Ectodermal cell (in vitro differentiated cells): ENCODE data around the gene UBXN2A.
"Not testable (repeated sequence)": the region's sequence is repeated elsewhere in the genome, so short reads cannot be mapped to it uniquely, and the experiment has no call there.

Experiments used
- H3K27ac ChIP-seq: 2 replicates; pipeline ENCODE4 v1.7.0; 2013; ENCODE audit warnings: mild to moderate bottlenecking, low read depth, low read length; ENCODE audit not compliant: insufficient read depth, poor library complexity, severe bottlenecking
- H3K27me3 ChIP-seq: 2 replicates; pipeline ENCODE4 v1.7.0; 2013; ENCODE audit warnings: mild to moderate bottlenecking, low read length; ENCODE audit not compliant: insufficient read depth, control insufficient read depth, poor library complexity, severe bottlenecking
- H3K36me3 ChIP-seq: one replicate; pipeline ENCODE4 v1.7.0; 2013; ENCODE audit warnings: low read length; ENCODE audit not compliant: control insufficient read depth, insufficient read depth
- H3K4me1 ChIP-seq: one replicate; pipeline ENCODE4 v1.7.0; 2013; ENCODE audit warnings: low read length; ENCODE audit not compliant: control insufficient read depth, insufficient read depth
- H3K4me3 ChIP-seq: 2 replicates; pipeline ENCODE4 v1.7.0; 2013; ENCODE audit warnings: low read depth, low read length, control low read depth; ENCODE audit not compliant: insufficient read depth
- H3K9me3 ChIP-seq: 2 replicates; pipeline ENCODE4 v1.7.0; 2013; ENCODE audit warnings: mild to moderate bottlenecking, low read length, moderate library complexity; ENCODE audit not compliant: control insufficient read depth
- WGBS, 2 experiments: methylation state at CpG; one replicate each; pipeline ENCODE4 v1.1.7; 2013; ENCODE audit warnings: missing lambda C conversion rate in 2 of 2; 5-methylcytosine and 5-hydroxymethylcytosine counted together

Gene UBXN2A

DNA sequence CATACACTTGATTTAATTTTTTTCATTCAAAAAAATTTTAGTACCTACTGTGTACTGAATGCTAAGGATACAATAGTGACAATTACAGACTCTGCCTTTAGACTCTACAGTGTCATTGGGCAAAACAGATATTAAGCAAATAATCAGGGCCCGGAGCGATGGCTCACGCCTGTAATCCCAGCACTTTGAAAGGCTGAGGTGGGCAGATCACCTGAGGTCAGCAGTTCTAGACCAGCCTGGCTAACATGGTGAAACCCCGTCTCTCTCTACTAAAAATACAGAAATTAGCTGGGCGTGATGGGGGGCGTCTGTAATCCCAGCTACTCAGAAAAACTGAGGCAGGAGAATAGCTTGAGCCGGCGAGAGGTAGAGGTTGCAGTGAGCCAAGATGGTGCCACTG, 1.4 kb downstream of the UBXN2A start:
- H3K27ac ChIP-seq: no peak overlapping the region
- H3K36me3 ChIP-seq: peaks cover 5% of the 10 kb centered on the region
- peaks cover 6% of the 10 kb centered on the region for H3K4me1 ChIP-seq
- no peaks in the 10 kb centered on the region for H3K9me3 ChIP-seq
- WGBS, 2 experiments: 88 to 91% methylated on average over 8 of the region's 8 CpGs
- peaks cover 5% of the 10 kb centered on the region for H3K27me3 ChIP-seq
- H3K4me3 ChIP-seq: peak overlapping the region; percentile 70

DNA sequence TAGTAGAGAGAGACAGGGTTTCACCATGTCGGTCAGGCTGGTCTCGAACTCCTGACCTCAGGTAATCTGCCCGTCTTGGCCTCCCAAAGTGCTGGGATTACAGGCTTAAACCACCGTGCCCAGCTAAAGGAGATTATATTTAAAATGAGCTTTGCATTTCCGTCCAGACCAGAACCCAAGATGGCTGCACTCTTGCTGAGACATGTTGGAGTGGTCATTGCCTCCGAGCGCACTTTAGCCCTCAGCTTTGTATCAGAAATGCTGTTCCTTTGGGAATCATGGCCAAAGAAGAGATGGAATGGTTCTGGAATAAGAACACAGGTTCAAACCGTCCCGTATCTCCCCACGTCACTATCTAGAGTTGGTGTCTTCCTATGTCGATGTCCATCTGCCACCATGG, 3.4 kb downstream of the UBXN2A start:
- 93 to 96% methylated on average over 11 of the region's 11 CpGs for WGBS, 2 experiments
- H3K9me3 ChIP-seq: no peaks in the 10 kb centered on the region

GRCh38 chr2:23944527-23944926, 4.3 kb downstream of the UBXN2A start:
- WGBS, 2 experiments: 87 to 88% methylated on average over 1 of the region's 1 CpG
- Histone ChIP-seq H3K27me3 (no peaks in the 10 kb centered on the region), H3K9me3 (no peaks in the 10 kb centered on the region), H3K4me3 (no peak overlapping the region), H3K27ac (no peak overlapping the region), H3K4me1 (peaks cover 6% of the 10 kb centered on the region), H3K36me3 (peaks cover 5% of the 10 kb centered on the region)

More for the DNA sequence above, 3.4 kb downstream of the UBXN2A start:
- Histone ChIP-seq H3K27ac (no peak overlapping the region), H3K4me1 (peaks cover 6% of the 10 kb centered on the region), H3K4me3 (no peak overlapping the region), H3K27me3 (peaks cover 5% of the 10 kb centered on the region), H3K36me3 (peaks cover 5% of the 10 kb centered on the region)

GRCh38 chr2:23944976-23945375, 4.7 kb downstream of the UBXN2A start:
- Histone ChIP-seq H3K27ac (no peak overlapping the region), H3K4me1 (peaks cover 6% of the 10 kb centered on the region), H3K36me3 (peaks cover 5% of the 10 kb centered on the region), H3K4me3 (no peak overlapping the region), H3K27me3 (no peaks in the 10 kb centered on the region), H3K9me3 (no peaks in the 10 kb centered on the region)

DNA sequence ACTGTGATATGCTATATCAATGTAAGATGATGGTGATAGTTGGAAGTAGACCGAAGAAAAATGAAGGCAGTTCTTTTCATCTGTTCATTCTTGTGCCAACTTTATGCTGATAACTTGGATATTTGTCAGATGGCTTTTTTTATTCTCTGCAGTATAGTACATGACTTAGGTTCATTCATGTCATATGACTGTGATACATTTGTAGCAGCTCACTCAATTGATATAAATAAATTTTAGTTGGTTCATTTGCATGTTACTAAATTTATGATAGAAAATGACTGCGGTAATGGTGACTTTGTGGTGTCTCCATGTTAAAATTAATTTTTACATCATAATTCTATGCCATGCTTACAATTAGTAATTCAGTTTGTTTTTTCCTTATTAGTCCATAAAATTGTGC, 7.1 kb downstream of the UBXN2A start:
- Histone ChIP-seq H3K4me3 (no peak overlapping the region), H3K27ac (no peak overlapping the region), H3K27me3 (no peaks in the 10 kb centered on the region), H3K36me3 (peaks cover 5% of the 10 kb centered on the region), H3K4me1 (peaks cover 6% of the 10 kb centered on the region), H3K9me3 (no peaks in the 10 kb centered on the region)
- 97 to 100% methylated on average over 1 to 2 of the region's 2 CpGs for WGBS, 2 experiments

DNA sequence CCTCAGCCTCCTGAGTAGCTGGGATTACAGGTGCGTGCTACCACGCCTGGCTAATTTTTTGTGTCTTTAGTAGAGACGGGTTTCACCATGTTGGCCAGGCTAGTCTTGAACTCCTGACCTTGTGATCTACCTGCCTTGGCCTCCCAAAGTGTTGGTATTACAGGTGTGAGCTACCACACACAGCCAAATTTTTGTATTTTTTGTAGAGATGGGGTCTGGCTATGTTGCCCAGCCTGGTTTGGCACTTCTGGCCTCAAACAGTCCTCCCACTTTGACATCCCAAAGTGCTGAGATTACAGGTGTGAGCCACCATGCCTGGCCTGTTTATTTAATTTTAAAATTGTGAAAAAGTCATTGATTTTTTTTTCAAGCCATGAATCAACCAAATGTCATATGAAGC, 12.3 kb downstream of the UBXN2A start:
- H3K36me3 ChIP-seq, H3K27me3 ChIP-seq, H3K4me3 ChIP-seq, H3K4me1 ChIP-seq, H3K9me3 ChIP-seq, H3K27ac ChIP-seq: not testable (repeated sequence)
- WGBS, 2 experiments: 90 to 98% methylated on average over 3 of the region's 3 CpGs

GRCh38 chr2:23953625-23954024, 13.4 kb downstream of the UBXN2A start:
- Histone ChIP-seq H3K27me3 (no peaks in the 10 kb centered on the region), H3K4me1 (no peaks in the 10 kb centered on the region), H3K9me3 (no peaks in the 10 kb centered on the region), H3K4me3 (no peak overlapping the region), H3K27ac (no peak overlapping the region), H3K36me3 (no peaks in the 10 kb centered on the region)

GRCh38 chr2:23954325-23955014, 14.2 kb downstream of the UBXN2A start:
- no peaks in the 10 kb centered on the region for H3K27me3 ChIP-seq
- H3K36me3 ChIP-seq: no peaks in the 10 kb centered on the region
- no peak overlapping the region for H3K27ac ChIP-seq
- H3K4me3 ChIP-seq: no peak overlapping the region
- no peaks in the 10 kb centered on the region for H3K4me1 ChIP-seq
- H3K9me3 ChIP-seq: no peaks in the 10 kb centered on the region
- WGBS, 2 experiments: 93% methylated on average over 6 of the region's 6 CpGs

- H3K9me3 ChIP-seq: no peaks in the 10 kb centered on the region
- no peak overlapping the region for H3K4me3 ChIP-seq
- H3K36me3 ChIP-seq: peaks cover 9% of the 10 kb centered on the region
- H3K27ac ChIP-seq: no peak overlapping the region
- H3K27me3 ChIP-seq: no peaks in the 10 kb centered on the region
- no peaks in the 10 kb centered on the region for H3K4me1 ChIP-seq
- WGBS, 2 experiments: 95% methylated on average over 4 of the region's 4 CpGs
Observed at GRCh38 chr2:23967846-23968245, 27.6 kb downstream of the UBXN2A start.

DNA sequence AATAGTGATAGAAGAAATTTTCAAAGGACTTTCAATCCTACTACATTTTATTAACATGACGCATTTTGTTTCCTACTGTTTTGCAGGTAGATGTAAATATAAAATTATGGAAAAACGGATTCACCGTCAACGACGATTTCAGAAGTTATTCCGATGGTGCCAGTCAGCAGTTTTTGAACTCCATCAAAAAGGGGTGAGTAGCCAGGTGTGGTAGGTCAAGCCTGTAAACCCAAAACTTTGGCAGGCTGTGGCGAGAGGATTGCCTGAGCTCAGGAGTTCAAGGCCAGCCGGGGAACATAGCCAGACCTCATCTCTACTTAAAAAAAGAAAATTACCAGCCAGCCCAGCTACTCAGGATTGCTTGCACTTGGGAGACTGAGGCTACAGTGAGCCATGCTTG, 36.6 kb downstream of the UBXN2A start:
- Histone ChIP-seq H3K27me3 (no peaks in the 10 kb centered on the region), H3K4me1 (no peaks in the 10 kb centered on the region), H3K36me3 (peaks cover 23% of the 10 kb centered on the region), H3K4me3 (no peak overlapping the region), H3K9me3 (no peaks in the 10 kb centered on the region), H3K27ac (no peak overlapping the region)
- WGBS, 2 experiments: 97 to 98% methylated on average over 8 of the region's 8 CpGs

DNA sequence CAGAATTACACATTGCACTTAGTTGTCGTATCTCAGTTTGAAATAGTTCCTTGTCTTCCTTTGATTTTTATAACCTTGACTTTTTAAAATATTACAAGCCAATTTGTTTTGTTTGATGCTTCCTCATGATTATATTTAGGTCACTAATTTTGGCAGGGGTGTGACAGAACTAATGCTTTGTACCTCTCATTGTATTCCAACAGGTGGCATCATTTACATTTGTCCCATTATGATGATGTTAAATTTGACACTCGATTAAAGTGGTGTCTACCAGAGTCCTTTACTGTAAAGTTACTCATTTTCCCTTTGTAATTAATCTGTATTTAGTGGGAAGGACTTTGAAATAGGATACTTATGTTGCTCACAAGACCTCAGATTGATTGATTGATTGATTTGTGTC, 48.1 kb downstream of the UBXN2A start:
- Histone ChIP-seq H3K36me3 (peaks cover 3% of the 10 kb centered on the region), H3K27me3 (no peaks in the 10 kb centered on the region), H3K27ac (no peak overlapping the region), H3K4me3 (no peak overlapping the region), H3K4me1 (no peaks in the 10 kb centered on the region), H3K9me3 (no peaks in the 10 kb centered on the region)
- 85 to 100% methylated on average over 1 to 2 of the region's 2 CpGs for WGBS, 2 experiments
